PC-9 (cell line): ENCODE measurements around the gene DLD.

Experiments used
- CTCF ChIP-seq: fragments of 200-600 bp; sonication (generic); conservative IDR thresholded peaks from 2 replicates; pipeline ENCODE4 v1.6.1; 2017; ENCODE audit warnings: mixed run types, antibody characterized with exemption, mild to moderate bottlenecking, moderate library complexity
- EZH2 ChIP-seq: fragments of 200-600 bp; sonication (generic); IDR thresholded peaks from 2 replicates; pipeline ENCODE4 v1.8.0; 2017; ENCODE audit warnings: antibody characterized with exemption, low read depth

- no peak for TF ChIP-seq CTCF
- TF ChIP-seq EZH2: no peak
Measured at GRCh38 chr7:107961405-107961804, 70.4 kb downstream of the DLD start.
